ENCODE results near the gene RHOD.

Gene RHOD

DNA sequence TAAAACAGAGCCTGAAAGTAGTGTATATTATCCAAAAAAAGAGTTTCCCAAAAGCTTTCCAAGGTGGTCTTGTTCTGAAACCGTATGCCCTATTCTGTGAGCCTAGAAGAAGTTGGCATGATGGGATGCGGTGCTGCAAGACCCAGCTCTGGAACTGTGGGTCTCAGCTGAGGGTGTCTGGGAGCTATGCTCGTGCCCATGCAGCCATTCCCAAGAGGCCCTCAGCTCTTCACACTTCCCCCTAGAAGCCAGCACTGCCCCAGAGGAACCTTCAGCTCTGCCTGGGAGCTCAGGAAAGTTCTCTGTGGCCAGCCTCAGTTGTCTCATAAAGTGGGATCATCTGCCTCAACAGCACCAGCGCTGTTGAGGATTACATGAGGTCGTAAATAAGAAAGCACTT, 40.1 kb upstream of the RHOD start:
- no peak for DNase-seq (ENCODE audit: extremely low read depth, low read depth)

DNA sequence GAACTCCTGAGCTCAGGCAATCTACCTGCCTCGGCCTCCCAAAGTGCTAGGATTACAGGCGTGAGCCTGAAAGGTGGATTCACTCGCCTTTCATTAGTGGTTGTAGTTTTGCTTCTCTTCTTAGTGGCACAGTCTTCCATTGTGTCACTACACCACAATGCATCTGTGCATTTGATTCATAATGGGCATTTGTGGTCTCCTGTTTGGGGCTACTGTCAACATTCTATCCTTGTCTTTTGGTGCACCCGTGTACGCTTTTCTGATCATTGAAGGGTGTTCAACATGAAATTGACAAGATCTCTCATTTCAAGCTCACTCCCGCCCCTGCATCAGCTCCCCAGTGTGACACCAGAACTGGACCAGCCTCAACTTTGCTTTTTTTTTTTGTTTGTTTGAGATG, 35.7 kb upstream of the RHOD start:
- no peak for DNase-seq (ENCODE audit: extremely low read depth, low read depth)
- TF ChIP-seq, protein P1, sequence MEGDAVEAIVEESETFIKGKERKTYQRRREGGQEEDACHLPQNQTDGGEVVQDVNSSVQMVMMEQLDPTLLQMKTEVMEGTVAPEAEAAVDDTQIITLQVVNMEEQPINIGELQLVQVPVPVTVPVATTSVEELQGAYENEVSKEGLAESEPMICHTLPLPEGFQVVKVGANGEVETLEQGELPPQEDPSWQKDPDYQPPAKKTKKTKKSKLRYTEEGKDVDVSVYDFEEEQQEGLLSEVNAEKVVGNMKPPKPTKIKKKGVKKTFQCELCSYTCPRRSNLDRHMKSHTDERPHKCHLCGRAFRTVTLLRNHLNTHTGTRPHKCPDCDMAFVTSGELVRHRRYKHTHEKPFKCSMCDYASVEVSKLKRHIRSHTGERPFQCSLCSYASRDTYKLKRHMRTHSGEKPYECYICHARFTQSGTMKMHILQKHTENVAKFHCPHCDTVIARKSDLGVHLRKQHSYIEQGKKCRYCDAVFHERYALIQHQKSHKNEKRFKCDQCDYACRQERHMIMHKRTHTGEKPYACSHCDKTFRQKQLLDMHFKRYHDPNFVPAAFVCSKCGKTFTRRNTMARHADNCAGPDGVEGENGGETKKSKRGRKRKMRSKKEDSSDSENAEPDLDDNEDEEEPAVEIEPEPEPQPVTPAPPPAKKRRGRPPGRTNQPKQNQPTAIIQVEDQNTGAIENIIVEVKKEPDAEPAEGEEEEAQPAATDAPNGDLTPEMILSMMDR (IDR thresholded peaks at IDR 0.05; ENCODE audit: low read depth, low read length), result no peak

More for the DNA sequence above, 40.1 kb upstream of the RHOD start:
- TF ChIP-seq, protein P1 (IDR thresholded peaks at IDR 0.05; ENCODE audit: low read depth, low read length), result no peak

DNA sequence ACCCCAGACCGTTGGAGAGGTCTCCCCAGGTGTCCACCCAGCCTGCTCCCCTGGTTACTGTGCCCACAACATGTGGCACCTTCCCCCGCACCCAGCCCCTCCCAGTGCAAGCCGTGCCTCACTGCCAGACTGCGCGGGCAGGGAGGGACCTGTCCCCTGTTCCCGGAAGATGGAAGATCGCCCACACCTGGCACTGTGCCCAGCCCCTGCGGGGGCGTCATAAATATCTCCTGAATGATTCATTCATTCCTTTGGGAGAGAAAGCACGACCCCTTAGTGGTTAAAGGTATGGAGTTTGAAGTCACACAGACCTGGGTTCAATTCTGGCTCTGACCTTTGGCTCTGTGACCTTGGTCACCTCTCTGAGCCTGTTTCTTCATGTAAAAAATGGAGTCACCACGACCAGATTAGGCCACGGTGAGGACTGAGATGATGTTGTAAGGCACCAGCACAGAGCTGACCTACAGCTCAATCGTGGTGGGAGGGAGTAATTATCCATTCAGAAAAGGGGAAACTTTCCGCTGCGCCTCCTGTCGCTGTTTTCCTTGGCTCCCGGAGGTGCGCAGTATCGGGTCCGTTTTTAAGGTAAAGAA, 34.2 kb upstream of the RHOD start:
- no peak for DNase-seq (ENCODE audit: extremely low read depth, low read depth)

DNA sequence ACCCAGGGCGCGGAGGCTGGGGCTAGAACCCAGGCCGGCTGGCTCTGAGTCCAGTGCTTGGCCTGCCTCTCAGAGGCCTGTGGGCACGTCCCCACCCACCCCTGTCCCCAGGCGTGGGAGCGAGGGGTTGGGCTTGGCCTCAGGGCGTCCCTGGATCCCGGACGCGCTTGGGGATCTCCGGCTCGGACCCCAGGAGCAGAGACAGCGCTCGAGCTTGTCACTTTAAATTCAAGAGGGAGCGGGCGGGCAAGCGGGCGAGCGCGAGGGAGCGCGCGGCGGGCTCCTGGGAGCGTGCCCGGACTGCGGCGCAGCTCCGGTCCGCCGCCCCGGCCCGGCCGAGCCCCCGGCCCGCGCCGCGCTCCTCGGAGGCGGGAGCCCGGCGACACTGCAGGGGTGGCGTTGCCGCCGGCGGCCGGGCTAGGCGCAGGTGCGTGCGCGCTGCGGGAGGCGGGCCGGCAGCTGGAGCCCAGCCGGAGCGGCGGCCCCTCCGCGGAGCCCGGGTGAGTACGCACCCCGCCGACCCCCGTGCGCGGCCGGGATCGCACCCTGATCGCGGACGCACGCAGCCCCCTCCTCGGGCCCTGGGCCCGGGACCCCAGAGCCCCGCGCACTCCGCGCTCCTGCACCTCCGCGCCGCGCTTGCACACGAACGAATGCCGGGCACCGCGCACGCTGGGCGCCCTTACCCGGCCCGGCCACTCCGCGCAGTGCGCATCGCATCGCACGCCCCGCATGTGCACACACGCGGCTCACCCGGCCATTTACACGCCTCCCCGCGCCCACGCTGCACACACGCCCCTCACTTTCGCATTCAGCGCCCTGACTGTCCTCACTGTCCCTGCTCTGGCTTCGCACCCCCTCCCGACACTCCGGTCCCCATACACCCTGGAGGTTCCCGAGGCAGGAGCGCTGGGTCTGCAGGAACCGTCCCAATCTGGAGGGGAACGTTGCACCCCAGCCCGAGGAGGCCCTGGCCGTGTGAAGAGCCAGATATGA, 33.4 kb upstream of the RHOD start, which contains the start of gene SYT12:
Gene SYT12, plus strand, starts transcription at position 174 of the 996 bp plus-strand sequence. CDS start 7,011 bp downstream, outside the sequence.
- DNase-seq (ENCODE audit: extremely low read depth, low read depth), result no peak
- TF ChIP-seq, protein P1 (IDR thresholded peaks at IDR 0.05; ENCODE audit: low read depth, low read length), result no peak

More for the DNA sequence above, 34.2 kb upstream of the RHOD start:
- TF ChIP-seq, protein P1 (IDR thresholded peaks at IDR 0.05; ENCODE audit: low read depth, low read length), result no peak

DNA sequence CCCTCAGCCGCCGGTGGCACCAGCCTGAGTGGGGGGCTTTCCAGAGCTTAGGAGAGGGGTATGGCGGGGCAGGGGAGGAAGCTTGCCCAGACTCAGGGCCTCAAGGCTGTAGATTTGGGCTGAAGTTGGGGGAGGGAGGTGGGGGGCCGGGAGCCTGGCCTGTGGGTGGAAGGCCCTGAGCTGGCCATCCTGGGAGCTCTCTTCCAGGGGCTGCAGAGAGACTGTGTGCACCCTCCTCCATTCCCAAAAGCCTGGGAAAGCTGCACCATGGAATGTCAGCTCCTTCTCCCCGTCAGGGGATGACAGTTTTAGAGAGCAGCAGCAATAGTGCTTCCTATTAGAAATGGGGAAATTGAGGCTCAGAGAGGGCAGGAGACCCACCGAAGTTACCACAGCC, 32.7 kb upstream of the RHOD start:
- DNase-seq (ENCODE audit: extremely low read depth, low read depth), result no peak
- TF ChIP-seq, protein P1 (IDR thresholded peaks at IDR 0.05; ENCODE audit: low read depth, low read length), result no peak

DNA sequence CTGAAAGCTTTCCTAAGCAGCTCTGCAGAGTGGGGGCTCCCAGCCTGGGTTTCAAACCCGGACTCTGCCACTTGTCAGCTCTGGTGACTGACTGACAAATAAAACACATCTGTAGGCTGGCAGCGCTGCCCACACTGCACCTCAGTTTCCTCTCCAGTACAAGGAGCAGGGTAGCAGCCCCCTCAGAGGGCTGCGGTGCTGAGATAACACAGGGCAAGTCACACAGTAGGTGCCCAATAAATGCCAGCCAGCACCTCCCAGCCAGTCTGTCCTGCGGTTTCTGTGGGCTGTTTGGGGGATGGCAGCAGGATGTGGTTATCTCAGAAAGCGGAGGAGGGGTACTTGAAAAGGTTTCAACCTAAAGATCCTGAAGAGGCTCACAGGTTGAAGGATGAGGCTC, 32.2 kb upstream of the RHOD start:
- TF ChIP-seq, protein P1 (IDR thresholded peaks at IDR 0.05; ENCODE audit: low read depth, low read length), result no peak
- no peak for DNase-seq (ENCODE audit: extremely low read depth, low read depth)

DNA sequence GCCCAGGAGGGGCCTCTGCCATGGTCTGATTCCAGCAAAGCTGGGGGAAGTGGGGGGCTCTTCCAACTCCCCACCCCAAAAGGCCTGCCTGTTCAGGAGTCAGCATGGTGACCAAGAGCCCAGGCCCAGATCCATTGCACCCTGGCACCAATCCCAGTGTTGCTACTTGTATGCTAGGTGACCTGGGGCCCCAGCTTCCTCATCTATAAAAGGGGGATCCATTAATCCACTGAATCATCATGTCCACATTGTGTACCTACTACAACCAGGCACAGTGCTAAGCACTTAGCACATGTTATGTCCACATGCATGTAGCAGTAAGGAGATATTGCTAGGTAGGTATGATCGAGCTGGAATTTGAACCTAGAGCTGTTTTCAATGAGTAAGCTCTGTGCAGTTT, 31.7 kb upstream of the RHOD start:
- DNase-seq (ENCODE audit: extremely low read depth, low read depth), result no peak
- TF ChIP-seq, protein P1 (IDR thresholded peaks at IDR 0.05; ENCODE audit: low read depth, low read length), result no peak
